ENCODE results near the gene TSC22D2.

The TSC22D2 gene

GRCh38 chr3:150385296-150386242 lies 22.5 kb upstream of the TSC22D2 start:
- peak; percentile 33 for DNase-seq

GRCh38 chr3:150388498-150389418 lies 19.3 kb upstream of the TSC22D2 start:
- DNase-seq: no peak

GRCh38 chr3:150390087-150390486 lies 18.0 kb upstream of the TSC22D2 start:
- no peak for DNase-seq

- no peak for DNase-seq
Observed at GRCh38 chr3:150391161-150391560, 16.9 kb upstream of the TSC22D2 start.

GRCh38 chr3:150393745-150394144 lies 14.4 kb upstream of the TSC22D2 start:
- no peak for DNase-seq

GRCh38 chr3:150394606-150395005 lies 13.5 kb upstream of the TSC22D2 start:
- no peak for DNase-seq

- no peak for DNase-seq
Observed at GRCh38 chr3:150396491-150396890, 11.6 kb upstream of the TSC22D2 start.

- no peak for DNase-seq
Observed at GRCh38 chr3:150396956-150397550, 11.0 kb upstream of the TSC22D2 start.

- no peak for DNase-seq
Observed at GRCh38 chr3:150399060-150399459, 9.0 kb upstream of the TSC22D2 start.

- no peak for DNase-seq
Observed at GRCh38 chr3:150401285-150401684, 6.8 kb upstream of the TSC22D2 start.

GRCh38 chr3:150402217-150402616 lies 5.9 kb upstream of the TSC22D2 start:
- no peak for DNase-seq

- no peak for DNase-seq
Observed at GRCh38 chr3:150404023-150404422, 4.1 kb upstream of the TSC22D2 start.

GRCh38 chr3:150407051-150407807 lies 869 bp upstream of the TSC22D2 start:
- no peak for DNase-seq

- no peak for DNase-seq
Observed at GRCh38 chr3:150407808-150408220, 284 bp upstream of the TSC22D2 start.

- DNase-seq: peak; percentile 21
Observed at GRCh38 chr3:150409125-150409511, 1.0 kb downstream of the TSC22D2 start.

GRCh38 chr3:150409512-150410310 lies 1.6 kb downstream of the TSC22D2 start:
- peak; percentile 81 for DNase-seq

- DNase-seq: peak; percentile 50
Observed at GRCh38 chr3:150410311-150411105, 2.4 kb downstream of the TSC22D2 start.

GRCh38 chr3:150411106-150411460 lies 3.0 kb downstream of the TSC22D2 start:
- DNase-seq: no peak

GRCh38 chr3:150411546-150411945 lies 3.4 kb downstream of the TSC22D2 start:
- DNase-seq: peak; percentile 27

- no peak for DNase-seq
Observed at GRCh38 chr3:150411976-150412375, 3.9 kb downstream of the TSC22D2 start.
